Suprapubic skin (tissue), 2 donors: ENCODE results near the gene GALNT18.

Experiments used
- EP300 ChIP-seq: sonication (generic); formaldehyde crosslinking; IDR thresholded peaks from one replicate; pipeline ENCODE4 v1.6.1; 2017; ENCODE audit warnings: antibody characterized with exemption
- POLR2A ChIP-seq, 2 donors: fragments of 450-650 bp; IDR thresholded peaks; one replicate each; pipeline ENCODE4 v1.6.1; 2017; ENCODE audit warnings: antibody characterized with exemption in 2 of 2, mild to moderate bottlenecking in 2 of 2, moderate library complexity in 2 of 2

GRCh38 chr11:11668274-11668673 lies 46.5 kb upstream of the GALNT18 start:
- no peak for TF ChIP-seq POLR2A (IDR thresholded peaks at IDR 0.05)
- no peak for TF ChIP-seq EP300
